Neural cell (in vitro differentiated cells): Measurements from ENCODE around the gene FRY. TPM values are rescaled to one million over a fixed set of nuclear protein-coding genes. Genes with fewer than 3 reads are reported as not detected.

Source experiments
- H2AFZ ChIP-seq: fragments of 200-600, 300-800 bp; sonication (generic), shearing (Covaris generic); 2 replicates; pipeline ENCODE4 v1.6.0; 2014; ENCODE audit warnings: low read depth, mild to moderate bottlenecking, antibody characterized with exemption, low read length, moderate library complexity
- H3F3A ChIP-seq: fragments of 200-600 bp; shearing (Covaris generic); 2 replicates; pipeline ENCODE4 v1.6.1; 2016; ENCODE audit warnings: mild to moderate bottlenecking, moderate library complexity, mixed read lengths, antibody characterized with exemption, low read length; ENCODE audit not compliant: insufficient read depth, poor library complexity, severe bottlenecking
- H3K27ac ChIP-seq: fragments of 200-600, 300-800 bp; sonication (generic), shearing (Covaris generic); 2 replicates; pipeline ENCODE4 v1.5.1; 2014; ENCODE audit warnings: mild to moderate bottlenecking, low read length, moderate library complexity
- H3K27me3 ChIP-seq: fragments of 300-800, 200-600 bp; sonication (generic), shearing (Covaris generic); 2 replicates; pipeline ENCODE4 v1.6.0; 2014; ENCODE audit warnings: mild to moderate bottlenecking, low read depth, low read length, moderate library complexity; ENCODE audit not compliant: insufficient read depth
- H3K36me3 ChIP-seq: fragments of 300-800, 200-600 bp; sonication (generic), shearing (Covaris generic); 2 replicates; pipeline ENCODE4 v1.5.1; 2014; ENCODE audit warnings: mild to moderate bottlenecking, antibody characterized with exemption, low read length, moderate library complexity; ENCODE audit not compliant: insufficient read depth
- H3K4me2 ChIP-seq: fragments of 300-800, 200-600 bp; sonication (generic), shearing (Covaris generic); 2 replicates; pipeline ENCODE4 v1.6.0; 2014; ENCODE audit warnings: mild to moderate bottlenecking, low read length
- H3K4me3 ChIP-seq: fragments of 300-800, 200-600 bp; sonication (generic), shearing (Covaris generic); 2 replicates; pipeline ENCODE4 v1.5.1; 2014; ENCODE audit warnings: mild to moderate bottlenecking, low read length, moderate library complexity
- H3K79me2 ChIP-seq: fragments of 200-600 bp; shearing (Covaris generic); replicated peaks from 2 replicates; pipeline ENCODE4 v1.6.0; 2014; ENCODE audit warnings: mild to moderate bottlenecking, low read length, moderate library complexity; ENCODE audit not compliant: insufficient read depth
- H3K9ac ChIP-seq: fragments of 300-800, 200-600 bp; sonication (generic), shearing (Covaris generic); 2 replicates; pipeline ENCODE4 v1.6.1; 2016; ENCODE audit warnings: mild to moderate bottlenecking, low read length, mixed read lengths
- H3K9me2 ChIP-seq: fragments of 200-600 bp; shearing (Covaris generic); 2 replicates; pipeline ENCODE4 v1.6.1; 2016; ENCODE audit warnings: mild to moderate bottlenecking, low read length, mixed read lengths; ENCODE audit not compliant: insufficient read depth
- H3K9me3 ChIP-seq: fragments of 200-600, 300-800 bp; sonication (generic), shearing (Covaris generic); 2 replicates; pipeline ENCODE4 v1.6.1; 2016; ENCODE audit warnings: mild to moderate bottlenecking, mixed run types, low read length, moderate library complexity, mixed read lengths
- H4K20me1 ChIP-seq: fragments of 200-600 bp; shearing (Covaris generic); 2 replicates; pipeline ENCODE4 v1.6.1; 2016; ENCODE audit warnings: mild to moderate bottlenecking, mixed run types; ENCODE audit not compliant: insufficient read depth
- CTCF ChIP-seq: fragments of 450-650 bp; IDR thresholded peaks from 2 replicates; pipeline ENCODE4 v1.5.1; 2014; ENCODE audit warnings: antibody characterized with exemption, mild to moderate bottlenecking, moderate library complexity; ENCODE audit not compliant: poor library complexity, severe bottlenecking
- EZH2 ChIP-seq: fragments of 200-600, 300-800 bp; shearing (Covaris generic), sonication (generic); IDR thresholded peaks from 2 replicates; pipeline ENCODE4 v1.6.1; 2014; ENCODE audit warnings: antibody characterized with exemption, low read length, borderline replicate concordance, mild to moderate bottlenecking; ENCODE audit not compliant: insufficient read depth, poor library complexity, severe bottlenecking
- MXI1 ChIP-seq: fragments of 450-650 bp; conservative IDR thresholded peaks from 2 replicates; pipeline ENCODE4 v1.6.1; 2014; ENCODE audit warnings: antibody characterized with exemption, mild to moderate bottlenecking; ENCODE audit not compliant: poor library complexity, severe bottlenecking
- POLR2AphosphoS5 ChIP-seq: IDR thresholded peaks from 2 replicates; pipeline ENCODE4 v1.6.1; 2012
- REST ChIP-seq: IDR thresholded peaks from 2 replicates; pipeline ENCODE4 v1.6.1; 2012; ENCODE audit warnings: borderline replicate concordance
- SMC3 ChIP-seq: fragments of 450-650 bp; conservative IDR thresholded peaks from 2 replicates; pipeline ENCODE4 v1.6.1; 2014; ENCODE audit warnings: antibody characterized with exemption, mild to moderate bottlenecking, moderate library complexity; ENCODE audit not compliant: poor library complexity
- TAF1 ChIP-seq: IDR thresholded peaks from 2 replicates; pipeline ENCODE4 v1.6.1; 2012; ENCODE audit warnings: low read depth
- polyA plus RNA-seq: library from polyadenylated mRNA; depleted of rRNA; stranded (reverse); fragments of >200 nt; gene quantifications from 2 replicates; pipeline ENCODE4 v1.2.3, GENCODE V29; 2014

Gene FRY
- polyA plus RNA-seq, 1 donor from 2014 or later = 49.3 TPM

GRCh38 chr13:32212421-32212820, 180.8 kb downstream of the FRY start:
- no peaks in the 10 kb centered on the region for H3K9me2 ChIP-seq
- H3K27ac ChIP-seq = no peak overlapping the region
- H3K79me2 ChIP-seq = no peaks in the 10 kb centered on the region
- no peaks in the 10 kb centered on the region for H3K9me3 ChIP-seq
- H3K4me2 ChIP-seq = no peak overlapping the region
- TF ChIP-seq POLR2AphosphoS5 = no peak
- no peak for TF ChIP-seq SMC3
- TF ChIP-seq CTCF = no peak
- no peak for TF ChIP-seq MXI1
- no peak for TF ChIP-seq EZH2
- no peak overlapping the region for H2AFZ ChIP-seq
- H3K4me3 ChIP-seq = no peak overlapping the region
- no peaks in the 10 kb centered on the region for H3K27me3 ChIP-seq
- no peaks in the 10 kb centered on the region for H3F3A ChIP-seq
- no peaks in the 10 kb centered on the region for H4K20me1 ChIP-seq
- peaks cover 16% of the 10 kb centered on the region for H3K36me3 ChIP-seq
- no peak overlapping the region for H3K9ac ChIP-seq

- Histone ChIP-seq H3K27me3 (no peaks in the 10 kb centered on the region), H3K9ac (no peak overlapping the region), H3K4me3 (no peak overlapping the region), H2AFZ (no peak overlapping the region), H3K27ac (no peak overlapping the region), H3K79me2 (no peaks in the 10 kb centered on the region), H3K9me2 (no peaks in the 10 kb centered on the region), H3K9me3 (no peaks in the 10 kb centered on the region), H3F3A (no peaks in the 10 kb centered on the region), H4K20me1 (no peaks in the 10 kb centered on the region), H3K4me2 (no peak overlapping the region), H3K36me3 (peaks cover 16% of the 10 kb centered on the region)
- TF ChIP-seq SMC3 = no peak
- no peak for TF ChIP-seq TAF1
- TF ChIP-seq EZH2 = no peak
- TF ChIP-seq CTCF = no peak
- TF ChIP-seq REST = no peak
- TF ChIP-seq MXI1 = no peak
Observed at GRCh38 chr13:32213626-32214025, 182.1 kb downstream of the FRY start.
